Measurements from ENCODE around the gene CMTM3. TPM values are rescaled to one million over a fixed set of nuclear protein-coding genes. Genes with fewer than 3 reads are reported as not detected.
"Not testable (repeated sequence)": the region's sequence is repeated elsewhere in the genome, so short reads cannot be mapped to it uniquely, and the experiment has no call there.

Gene CMTM3
- total and polyA plus RNA-seq, 5 experiments from 2014 or later, result 55.2 to 81.3 (median 76.1) TPM

GRCh38 chr16:66600477-66600876, 4.0 kb upstream of the CMTM3 start:
- peaks cover 0 to 2% (median 0%) of the 10 kb centered on the region in 5 donors for H3K27me3 Mint-ChIP-seq
- peaks cover 0 to 7% (median 0%) of the 10 kb centered on the region in 9 donors for H3K9me3 Mint-ChIP-seq
- H3K27ac Mint-ChIP-seq, result peak overlapping the region in 4 of 10 donors; percentile 39 to 86 (median 72)
- H3K4me3 Mint-ChIP-seq, result peak overlapping the region in 1 of 10 donors; percentile 31
- DNase-seq (no peak), ATAC-seq (no peak)
- peaks cover 0 to 6% (median 0%) of the 10 kb centered on the region in 3 donors for H3K36me3 Mint-ChIP-seq
- POLR2A ChIA-PET, result no interaction called here
- peaks cover 18 to 53% (median 46%) of the 10 kb centered on the region in 4 donors for H3K4me1 Mint-ChIP-seq

GRCh38 chr16:66601471-66601870, 3.0 kb upstream of the CMTM3 start:
- POLR2A ChIA-PET, result interaction anchor here (0.9 to 1.0 kb wide), 3 partner anchors 12 to 193 kb away, joined by 3 to 10 read pairs (median 3); no protein-coding TSS in a partner anchor
- Mint-ChIP-seq H3K4me1 (peaks cover 24 to 61% (median 54%) of the 10 kb centered on the region in 4 donors), H3K27ac (peak overlapping the region in 1 of 10 donors; percentile 29)

GRCh38 chr16:66603537-66604375, 748 bp upstream of the CMTM3 start:
- Mint-ChIP-seq H3K4me3 (peak overlapping the region; percentile 85 to 97 (median 93)), H3K27ac (peak overlapping the region; percentile 91 to 97 (median 94)), H3K9me3 (peaks cover 0 to 7% (median 0%) of the 10 kb centered on the region in 9 donors), H3K4me1 (peaks cover 22 to 65% (median 57%) of the 10 kb centered on the region in 4 donors), H3K36me3 (peaks cover 0 to 6% (median 0%) of the 10 kb centered on the region in 3 donors), H3K27me3 (peaks cover 0 to 2% (median 0%) of the 10 kb centered on the region in 5 donors)
- peak; percentile 44 to 93 (median 78) for DNase-seq
- POLR2A ChIA-PET, result interaction anchor here (0.6 to 2.5 kb wide), 23 partner anchors 10 to 1470 kb away, joined by 3 to 33 read pairs (median 5); partner anchors contain the start of genes CKLF, CMTM2, DYNC1LI2 and NAE1
- peak; percentile 62 to 76 for ATAC-seq

More at GRCh38 chr16:66601471-66601870, 3.0 kb upstream of the CMTM3 start:
- ATAC-seq (no peak), DNase-seq (no peak)
- no peak overlapping the region for H3K4me3 Mint-ChIP-seq
- H3K36me3 Mint-ChIP-seq, result peaks cover 0 to 6% (median 0%) of the 10 kb centered on the region in 3 donors
- H3K9me3 Mint-ChIP-seq, result peaks cover 0 to 7% (median 0%) of the 10 kb centered on the region in 9 donors
- H3K27me3 Mint-ChIP-seq, result peaks cover 0 to 2% (median 0%) of the 10 kb centered on the region in 5 donors

DNA sequence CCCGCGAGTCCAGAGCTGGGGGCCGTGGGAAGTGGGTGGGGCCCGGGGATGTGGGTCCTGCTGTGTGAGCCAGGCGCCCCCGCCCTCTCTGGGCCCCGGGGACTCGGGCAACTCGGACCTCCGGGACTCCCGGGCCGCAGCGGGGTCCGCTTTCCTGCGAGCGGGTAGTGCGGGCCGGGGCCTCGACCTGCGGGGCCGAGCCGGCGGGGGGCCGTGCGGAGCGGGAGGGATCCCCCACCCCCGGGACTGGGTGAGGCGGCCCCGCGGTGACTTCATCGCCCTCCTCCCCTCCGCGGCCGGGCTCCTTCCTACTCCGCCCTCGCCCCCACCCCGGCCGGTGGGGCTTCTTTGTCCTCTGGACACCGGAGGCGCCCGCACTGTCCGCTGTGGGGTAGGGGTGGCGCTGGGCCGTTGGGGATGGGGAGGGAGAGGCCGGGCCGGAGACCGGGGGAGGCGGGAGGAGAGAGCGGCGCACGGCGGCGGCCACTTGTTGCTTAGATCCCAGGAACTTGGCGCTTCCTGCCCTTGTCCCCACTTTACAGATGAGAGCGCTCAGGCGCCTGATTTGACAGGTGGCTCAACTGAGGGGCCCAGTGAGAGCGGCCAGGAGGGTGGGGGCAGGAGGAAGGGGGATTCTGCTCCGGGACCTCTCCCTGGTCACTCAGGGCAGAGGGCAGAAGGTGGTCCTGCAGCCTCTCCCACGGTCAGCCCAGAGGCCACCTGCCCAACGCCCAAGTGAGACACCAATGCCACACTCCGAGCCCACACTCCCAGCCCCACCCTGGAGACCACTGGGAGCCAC, 874 bp downstream of the CMTM3 start:
- H3K4me1 Mint-ChIP-seq, result peaks cover 19 to 56% (median 47%) of the 10 kb centered on the region in 4 donors
- POLR2A ChIA-PET, result interaction anchor here (0.7 to 2.5 kb wide), 4 partner anchors 16 to 198 kb away, joined by 4 to 33 read pairs (median 14); partner anchors contain the start of gene CKLF
- H3K27ac Mint-ChIP-seq, result peak overlapping the region in 7 of 10 donors; percentile 78 to 91 (median 83)
- peaks cover 0 to 7% (median 0%) of the 10 kb centered on the region in 9 donors for H3K9me3 Mint-ChIP-seq
- DNase-seq (peak in 2 of 10 donors; percentile 27 to 28), ATAC-seq (peak in 1 of 2 donors; percentile 13)
- peaks cover 0 to 2% (median 0%) of the 10 kb centered on the region in 5 donors for H3K27me3 Mint-ChIP-seq
- peak overlapping the region; percentile 72 to 92 (median 82) for H3K4me3 Mint-ChIP-seq
- peaks cover 0 to 10% (median 6%) of the 10 kb centered on the region in 3 donors for H3K36me3 Mint-ChIP-seq

DNA sequence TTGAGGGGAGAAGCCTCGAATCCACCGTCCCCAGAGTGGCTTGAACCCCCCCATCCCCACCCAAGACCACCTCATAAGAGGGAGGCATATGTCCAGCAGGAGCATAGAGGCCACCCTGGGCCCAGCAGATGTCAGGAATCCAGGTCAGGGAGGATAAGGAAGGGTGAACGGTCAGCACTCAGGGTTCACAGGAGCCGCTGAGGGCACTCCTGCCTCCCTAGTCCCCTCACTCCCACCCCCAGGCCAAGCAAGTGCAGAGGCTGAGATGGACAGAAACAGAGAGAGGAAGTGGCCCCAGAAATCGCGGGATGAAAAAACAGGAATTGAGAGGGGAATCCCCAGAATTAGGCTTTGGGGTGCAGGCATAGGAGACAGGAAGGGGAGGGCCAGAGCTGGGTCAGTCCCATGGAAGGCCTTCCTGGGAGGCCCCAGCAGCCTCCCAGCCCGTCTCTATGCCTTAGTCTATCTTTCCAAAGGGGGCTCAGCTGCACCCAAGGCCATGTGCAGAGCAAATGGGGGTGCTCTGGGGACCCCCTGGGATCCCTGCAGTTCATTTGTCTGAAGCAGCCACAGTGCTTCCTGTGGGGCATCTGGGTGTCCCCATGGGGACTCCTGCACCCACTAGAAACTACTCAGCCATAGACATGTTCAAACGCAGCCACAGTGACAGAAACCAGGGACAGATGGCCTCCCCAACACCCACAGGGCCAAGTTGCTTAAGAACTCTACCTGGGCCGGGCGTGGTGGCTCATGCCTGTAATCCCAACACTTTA, 1.7 kb downstream of the CMTM3 start:
- Mint-ChIP-seq H3K27me3 (peaks cover 0 to 2% (median 0%) of the 10 kb centered on the region in 5 donors), H3K27ac (peak overlapping the region; percentile 72 to 91 (median 83)), H3K4me3 (peak overlapping the region; percentile 72 to 92 (median 82)), H3K4me1 (peaks cover 19 to 49% (median 42%) of the 10 kb centered on the region in 4 donors), H3K9me3 (peaks cover 0 to under 1% (median 0%) of the 10 kb centered on the region in 9 donors), H3K36me3 (peaks cover 0 to 18% (median 0%) of the 10 kb centered on the region in 3 donors)
- DNase-seq (no peak), ATAC-seq (no peak)
- POLR2A ChIA-PET, result interaction anchor here (0.5 to 1.6 kb wide), 4 partner anchors 9 to 129 kb away, joined by 3 to 4 read pairs (median 3); no protein-coding TSS in a partner anchor

- Mint-ChIP-seq H3K9me3 (no peaks in the 10 kb centered on the region), H3K27ac (peak overlapping the region; percentile 55 to 91 (median 72)), H3K4me1 (peaks cover 16 to 40% (median 37%) of the 10 kb centered on the region in 4 donors), H3K27me3 (peaks cover 0 to 2% (median 0%) of the 10 kb centered on the region in 5 donors), H3K4me3 (peak overlapping the region in 6 of 10 donors; percentile 28 to 75 (median 42)), H3K36me3 (peaks cover 0 to 41% (median 0%) of the 10 kb centered on the region in 3 donors)
- POLR2A ChIA-PET, result interaction anchor here (0.5 to 1.6 kb wide), 5 partner anchors 9 to 266 kb away, joined by 3 to 4 read pairs (median 3); partner anchors contain the start of genes CKLF and CMTM2
- DNase-seq, result peak; percentile 66 to 85 (median 80)
- ATAC-seq, result peak; percentile 32 to 37
Observed at GRCh38 chr16:66608241-66609138, 4.0 kb downstream of the CMTM3 start.

DNA sequence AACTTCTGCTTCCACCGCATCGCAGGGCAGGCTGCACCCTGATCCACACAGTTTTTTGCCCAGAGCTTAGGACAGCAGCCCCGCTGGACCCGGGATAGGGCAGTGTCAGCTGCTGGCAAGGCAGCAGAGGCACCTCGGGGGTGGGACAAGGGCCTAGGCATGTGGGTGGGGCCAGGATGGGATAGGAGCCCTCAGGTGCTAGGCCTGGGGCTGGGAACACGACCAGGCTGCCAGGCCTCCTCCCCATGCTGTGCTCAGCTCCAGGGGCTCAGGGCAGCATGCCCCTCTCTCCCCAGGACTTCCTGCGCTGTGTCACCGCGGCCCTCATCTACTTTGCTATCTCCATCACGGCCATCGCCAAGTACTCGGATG, 4.6 kb downstream of the CMTM3 start:
- Mint-ChIP-seq H3K4me1 (peaks cover 10 to 34% (median 31%) of the 10 kb centered on the region in 4 donors), H3K9me3 (no peaks in the 10 kb centered on the region), H3K4me3 (no peak overlapping the region), H3K27ac (peak overlapping the region in 3 of 10 donors; percentile 11 to 65 (median 28)), H3K27me3 (no peaks in the 10 kb centered on the region), H3K36me3 (peaks cover 0 to 42% (median 0%) of the 10 kb centered on the region in 3 donors)
- ATAC-seq, result no peak
- POLR2A ChIA-PET, result interaction anchor here (0.5 kb wide), 1 partner anchor 265 kb away, joined by 4 read pairs; no protein-coding TSS in a partner anchor
- DNase-seq, result no peak

DNA sequence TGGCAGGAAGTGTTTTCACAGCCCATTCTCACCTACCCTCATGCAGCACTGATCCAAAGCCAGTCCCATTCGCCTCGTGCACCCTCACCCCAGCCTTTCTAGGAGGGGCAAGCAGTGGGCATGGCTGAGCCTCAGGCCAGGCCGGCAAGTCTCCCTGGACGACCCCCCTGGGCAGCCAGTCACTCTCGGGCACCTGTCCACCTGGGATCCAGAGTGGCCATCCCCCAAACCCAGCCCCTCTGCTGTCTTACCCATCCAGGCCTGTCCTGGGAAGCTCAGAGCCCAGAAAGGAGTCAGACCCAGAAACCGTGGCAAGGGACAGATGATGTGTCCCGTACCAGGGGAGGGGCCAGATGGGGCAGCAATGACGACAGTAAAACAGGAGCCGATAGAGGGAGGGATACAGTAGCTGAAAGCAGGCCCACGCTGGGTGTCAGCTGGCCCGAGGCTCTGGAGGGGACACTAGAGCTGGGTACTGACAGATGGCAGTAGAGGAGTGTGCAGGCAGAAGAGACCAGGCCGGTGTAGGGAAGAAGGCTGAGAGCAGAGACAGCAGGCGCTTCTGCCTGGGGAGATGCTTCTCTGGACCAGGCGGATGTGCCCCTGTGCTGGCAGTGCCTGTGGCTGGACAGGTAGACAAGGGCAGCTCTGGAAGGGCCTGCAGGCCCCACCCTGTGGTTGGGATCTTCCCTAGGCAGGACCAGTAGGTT, 5.8 kb downstream of the CMTM3 start:
- H3K9me3 Mint-ChIP-seq, result no peaks in the 10 kb centered on the region
- H3K4me1 Mint-ChIP-seq, result peaks cover 10 to 32% (median 31%) of the 10 kb centered on the region in 4 donors
- peak overlapping the region in 4 of 10 donors; percentile 17 to 83 (median 53) for H3K27ac Mint-ChIP-seq
- peaks cover 0 to 47% (median 0%) of the 10 kb centered on the region in 3 donors for H3K36me3 Mint-ChIP-seq
- DNase-seq (no peak), ATAC-seq (no peak)
- POLR2A ChIA-PET, result interaction anchor here (1.2 kb wide), 1 partner anchor 58 kb away, joined by 3 read pairs; the partner anchor contains the start of gene CKLF
- H3K27me3 Mint-ChIP-seq, result no peaks in the 10 kb centered on the region
- no peak overlapping the region for H3K4me3 Mint-ChIP-seq

- Mint-ChIP-seq H3K36me3 (peaks cover 0 to 47% (median 0%) of the 10 kb centered on the region in 3 donors), H3K4me1 (peaks cover 4 to 21% (median 19%) of the 10 kb centered on the region in 4 donors), H3K27ac (peak overlapping the region in 1 of 10 donors; percentile 43)
- POLR2A ChIA-PET, DNase-seq, H3K9me3 Mint-ChIP-seq, H3K27me3 Mint-ChIP-seq, ATAC-seq, H3K4me3 Mint-ChIP-seq: not testable (repeated sequence)
Observed at GRCh38 chr16:66611911-66612310, 7.4 kb downstream of the CMTM3 start.

DNA sequence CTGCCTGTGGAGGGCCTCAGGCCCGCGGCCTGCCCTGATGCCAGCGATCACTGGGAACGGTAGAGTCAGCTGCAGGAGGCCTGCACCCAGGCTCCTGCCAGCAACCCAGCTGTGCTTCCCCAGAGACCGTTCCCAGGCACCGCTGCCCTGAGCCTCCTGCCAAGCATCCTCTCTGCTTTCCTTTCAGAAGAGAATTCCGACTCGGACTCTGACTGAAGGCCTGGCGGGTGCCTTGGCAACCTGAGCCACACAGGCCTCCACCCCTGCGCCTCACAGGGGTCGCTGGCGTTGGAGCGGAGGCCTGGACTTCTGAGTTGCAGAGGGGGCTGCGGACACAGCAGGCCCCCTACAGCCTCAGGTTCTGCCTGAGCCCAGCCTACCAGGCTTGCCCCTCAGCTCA, 7.9 kb downstream of the CMTM3 start:
- DNase-seq, result no peak
- Mint-ChIP-seq H3K4me1 (peaks cover 4 to 16% (median 14%) of the 10 kb centered on the region in 4 donors), H3K9me3 (no peaks in the 10 kb centered on the region), H3K36me3 (peaks cover 0 to 47% (median 0%) of the 10 kb centered on the region in 3 donors), H3K4me3 (no peak overlapping the region), H3K27me3 (no peaks in the 10 kb centered on the region), H3K27ac (no peak overlapping the region)
- ATAC-seq, result no peak
- POLR2A ChIA-PET, result no interaction called here

Measured in naive thymus-derived CD8-positive, alpha-beta T cell (primary cell).